Skin epidermis (tissue), 12 donors: Measurements from ENCODE around the gene TBC1D19.
"Not testable (repeated sequence)": the region's sequence is repeated elsewhere in the genome, so short reads cannot be mapped to it uniquely, and the experiment has no call there.

ENCODE experiments used
- H3K27ac ChIP-seq, 21 experiments: fragments of 200-600 bp; sonication (generic) in 11 of 21; one replicate each; pipeline ENCODE4 v1.5.0; 2020; ENCODE audit warnings: mild to moderate bottlenecking in 3 of 21, inconsistent platforms in 2 of 21, moderate library complexity in 2 of 21
- H3K4me3 ChIP-seq, 7 experiments: fragments of 200-600 bp; sonication (generic) in 2 of 7; one replicate each; pipeline ENCODE4 v1.5.0; 2020; ENCODE audit warnings: inconsistent platforms in 2 of 7, mild to moderate bottlenecking in 2 of 7, moderate library complexity in 1 of 7

Gene TBC1D19

GRCh38 chr4:26594371-26594770 lies 10.5 kb downstream of the TBC1D19 start:
- Histone ChIP-seq H3K27ac (no peak overlapping the region), H3K4me3 (no peak overlapping the region)

GRCh38 chr4:26594778-26595177 lies 10.9 kb downstream of the TBC1D19 start:
- no peak overlapping the region for H3K4me3 ChIP-seq
- H3K27ac ChIP-seq: no peak overlapping the region

GRCh38 chr4:26596843-26597242 lies 13.0 kb downstream of the TBC1D19 start:
- no peak overlapping the region for H3K27ac ChIP-seq

GRCh38 chr4:26601204-26601603 lies 17.3 kb downstream of the TBC1D19 start:
- H3K4me3 ChIP-seq: no peak overlapping the region
- no peak overlapping the region for H3K27ac ChIP-seq

More at GRCh38 chr4:26596843-26597242, 13.0 kb downstream of the TBC1D19 start:
- no peak overlapping the region for H3K4me3 ChIP-seq

- Histone ChIP-seq H3K27ac (no peak overlapping the region), H3K4me3 (no peak overlapping the region)
These were observed 23.9 kb downstream of the TBC1D19 start for GRCh38 chr4:26607776-26608175.

- Histone ChIP-seq H3K27ac (no peak overlapping the region), H3K4me3 (no peak overlapping the region)
These were observed 25.5 kb downstream of the TBC1D19 start for GRCh38 chr4:26609391-26609790.

GRCh38 chr4:26609868-26610267 lies 26.0 kb downstream of the TBC1D19 start:
- Histone ChIP-seq H3K27ac (no peak overlapping the region), H3K4me3 (no peak overlapping the region)

GRCh38 chr4:26611372-26611771 lies 27.5 kb downstream of the TBC1D19 start:
- H3K27ac ChIP-seq: no peak overlapping the region
- no peak overlapping the region for H3K4me3 ChIP-seq

GRCh38 chr4:26611885-26612284 lies 28.0 kb downstream of the TBC1D19 start:
- H3K4me3 ChIP-seq: no peak overlapping the region

GRCh38 chr4:26613237-26613636 lies 29.4 kb downstream of the TBC1D19 start:
- Histone ChIP-seq H3K27ac (no peak overlapping the region), H3K4me3 (no peak overlapping the region)

More at GRCh38 chr4:26611885-26612284, 28.0 kb downstream of the TBC1D19 start:
- H3K27ac ChIP-seq: no peak overlapping the region

GRCh38 chr4:26613735-26614134 lies 29.9 kb downstream of the TBC1D19 start:
- Histone ChIP-seq H3K4me3 (no peak overlapping the region), H3K27ac (no peak overlapping the region)

- H3K27ac ChIP-seq: no peak overlapping the region
- H3K4me3 ChIP-seq: no peak overlapping the region
These were observed 35.9 kb downstream of the TBC1D19 start for GRCh38 chr4:26619784-26620183.

- no peak overlapping the region for H3K4me3 ChIP-seq
- H3K27ac ChIP-seq: peak overlapping the region in 1 of 21 experiments; percentile 13
These were observed 37.5 kb downstream of the TBC1D19 start for GRCh38 chr4:26621366-26621765.

- H3K4me3 ChIP-seq: no peak overlapping the region
These were observed 39.0 kb downstream of the TBC1D19 start for GRCh38 chr4:26622913-26623312.

GRCh38 chr4:26626658-26627057 lies 42.8 kb downstream of the TBC1D19 start:
- H3K27ac ChIP-seq, H3K4me3 ChIP-seq: not testable (repeated sequence)

More at GRCh38 chr4:26622913-26623312, 39.0 kb downstream of the TBC1D19 start:
- H3K27ac ChIP-seq: peak overlapping the region in 1 of 21 experiments; percentile 13

- Histone ChIP-seq H3K27ac (no peak overlapping the region), H3K4me3 (no peak overlapping the region)
These were observed 49.0 kb downstream of the TBC1D19 start for GRCh38 chr4:26632916-26633315.

GRCh38 chr4:26634237-26634636 lies 50.4 kb downstream of the TBC1D19 start:
- H3K27ac ChIP-seq: no peak overlapping the region
- no peak overlapping the region for H3K4me3 ChIP-seq

- H3K4me3 ChIP-seq: no peak overlapping the region
- H3K27ac ChIP-seq: no peak overlapping the region
These were observed 52.6 kb downstream of the TBC1D19 start for GRCh38 chr4:26636458-26636857.

GRCh38 chr4:26640639-26641038 lies 56.8 kb downstream of the TBC1D19 start:
- H3K4me3 ChIP-seq, H3K27ac ChIP-seq: not testable (repeated sequence)

- Histone ChIP-seq H3K4me3 (no peak overlapping the region), H3K27ac (no peak overlapping the region)
These were observed 63.8 kb downstream of the TBC1D19 start for GRCh38 chr4:26647523-26648224.

- Histone ChIP-seq H3K4me3 (no peak overlapping the region), H3K27ac (no peak overlapping the region)
These were observed 64.4 kb downstream of the TBC1D19 start for GRCh38 chr4:26648260-26648659.

GRCh38 chr4:26660261-26660660 lies 76.4 kb downstream of the TBC1D19 start:
- Histone ChIP-seq H3K27ac (no peak overlapping the region), H3K4me3 (no peak overlapping the region)
